IMR-90 (cell line): ENCODE measurements around the gene ASXL2. TPM values are rescaled to one million over a fixed set of nuclear protein-coding genes. Genes with fewer than 3 reads are reported as not detected.
A peak's percentile ranks its signal among the peaks of the same experiment; 100 is the strongest.
"Not testable (repeated sequence)": the region's sequence is repeated elsewhere in the genome, so short reads cannot be mapped to it uniquely, and the experiment has no call there.

Experiments used
- ATAC-seq: fragments of 200-7000 bp; cut with Tn5 transposase; 2 replicates; pipeline ENCODE4 v1.9.1; 2020; ENCODE audit warnings: low read depth, mild to moderate bottlenecking, moderate library complexity
- BruUV-seq: library from RNA; stranded (reverse); fragments of 400-500 nt; replicated peaks from 2 replicates; lab custom pipeline; 2021; lab: Mats Ljungman, UMichigan
- CTCF ChIA-PET: fragments of 300-600 bp; formaldehyde crosslinking; extraction: SDS; loops from one replicate; lab custom pipeline; 2021; ENCODE audit warnings: antibody characterized with exemption; lab: Yijun Ruan, JAX
- POLR2A ChIA-PET: fragments of 300-600 bp; sonication (Branson Sonifier 250); formaldehyde crosslinking; loops from one replicate; lab custom pipeline; 2022; ENCODE audit warnings: antibody characterized with exemption; ENCODE audit not compliant: unreplicated experiment; lab: Charles Lee
- DNase-seq: peaks from one replicate; pipeline ENCODE4 v3.0.0; 2013
- H2AFZ ChIP-seq: replicated peaks from 2 replicates; pipeline ENCODE3; 2013; ENCODE audit warnings: low read length, mild to moderate bottlenecking; ENCODE audit not compliant: poor library complexity
- H2AK5ac ChIP-seq: 2 replicates; pipeline ENCODE4 v1.6.1; 2013; ENCODE audit warnings: low read depth, low read length, inconsistent platforms
- H2AK9ac ChIP-seq: replicated peaks from 2 replicates; pipeline ENCODE3; 2013; ENCODE audit warnings: mild to moderate bottlenecking, low read depth, low read length, moderate library complexity; ENCODE audit not compliant: poor library complexity
- H2BK120ac ChIP-seq: 2 replicates; pipeline ENCODE4 v1.6.1; 2013; ENCODE audit warnings: low read depth, low read length, inconsistent platforms
- H2BK15ac ChIP-seq: 3 replicates; pipeline ENCODE4 v1.6.1; 2013; ENCODE audit warnings: low read depth, low read length, inconsistent platforms
- H2BK20ac ChIP-seq: 2 replicates; pipeline ENCODE4 v1.6.1; 2013; ENCODE audit warnings: low read depth, mild to moderate bottlenecking, inconsistent platforms, low read length, moderate library complexity
- H2BK5ac ChIP-seq: 2 replicates; pipeline ENCODE4 v1.6.1; 2013; ENCODE audit warnings: mild to moderate bottlenecking, low read depth, low read length, inconsistent platforms; ENCODE audit not compliant: poor library complexity, severe bottlenecking
- H3K14ac ChIP-seq: replicated peaks from 2 replicates; pipeline ENCODE4 v1.6.1; 2013; ENCODE audit warnings: low read depth, low read length, inconsistent platforms
- H3K18ac ChIP-seq: 2 replicates; pipeline ENCODE4 v1.6.1; 2013; ENCODE audit warnings: low read depth, low read length, control low read depth
- H3K23ac ChIP-seq: 2 replicates; pipeline ENCODE4 v1.6.1; 2013; ENCODE audit warnings: low read depth, low read length, inconsistent platforms
- H3K27ac ChIP-seq: 2 replicates; pipeline ENCODE4 v1.5.1; 2013; ENCODE audit warnings: mild to moderate bottlenecking, control low read depth, low read length; ENCODE audit not compliant: insufficient read depth
- H3K27me3 ChIP-seq: 2 replicates; pipeline ENCODE4 v1.6.1; 2013; ENCODE audit warnings: low read length; ENCODE audit not compliant: control insufficient read depth, insufficient read depth
- H3K36me3 ChIP-seq: 2 replicates; pipeline ENCODE4 v1.6.1; 2013; ENCODE audit warnings: low read length, mixed read lengths; ENCODE audit not compliant: control insufficient read depth, insufficient read depth
- H3K4ac ChIP-seq: 2 replicates; pipeline ENCODE4 v1.6.1; 2013; ENCODE audit warnings: low read depth, low read length, inconsistent platforms
- H3K4me1 ChIP-seq: 2 replicates; pipeline ENCODE4 v1.6.1; 2013; ENCODE audit warnings: low read length, mixed read lengths; ENCODE audit not compliant: control insufficient read depth, insufficient read depth
- H3K4me2 ChIP-seq: 2 replicates; pipeline ENCODE4 v1.6.1; 2013; ENCODE audit warnings: low read depth, mild to moderate bottlenecking, control low read depth, low read length, moderate library complexity
- H3K4me3 ChIP-seq: 2 replicates; pipeline ENCODE4 v1.5.1; 2013; ENCODE audit warnings: low read depth, mild to moderate bottlenecking, control low read depth, low read length, moderate library complexity; ENCODE audit not compliant: insufficient read depth
- H3K56ac ChIP-seq: 2 replicates; pipeline ENCODE4 v1.6.1; 2013; ENCODE audit warnings: low read length, inconsistent platforms; ENCODE audit not compliant: insufficient read depth; ENCODE audit errors: extremely low read depth
- H3K79me1 ChIP-seq, 2 experiments: 2 replicates each; pipeline ENCODE4 v1.6.1; 2013; ENCODE audit warnings: low read length in 2 of 2, inconsistent platforms in 1 of 2, low read depth in 1 of 2
- H3K9ac ChIP-seq: 2 replicates; pipeline ENCODE4 v1.6.1; 2013; ENCODE audit warnings: low read depth, low read length, control low read depth
- H3K9me1 ChIP-seq: 2 replicates; pipeline ENCODE4 v1.6.1; 2013; ENCODE audit warnings: low read length, inconsistent platforms; ENCODE audit not compliant: insufficient read depth
- H3K9me3 ChIP-seq: 2 replicates; pipeline ENCODE4 v1.6.1; 2013; ENCODE audit warnings: low read length; ENCODE audit not compliant: control insufficient read depth, insufficient read depth
- H4K20me1 ChIP-seq: 2 replicates; pipeline ENCODE4 v1.6.1; 2013; ENCODE audit warnings: low read length, inconsistent platforms; ENCODE audit not compliant: insufficient read depth
- H4K5ac ChIP-seq: 2 replicates; pipeline ENCODE4 v1.6.1; 2013; ENCODE audit warnings: mild to moderate bottlenecking, low read depth, low read length, control low read depth
- H4K8ac ChIP-seq, 2 experiments: 2 replicates each; pipeline ENCODE4 v1.6.1; 2013; ENCODE audit warnings: low read depth in 2 of 2, low read length in 2 of 2, control low read depth in 1 of 2, inconsistent platforms in 1 of 2
- H4K91ac ChIP-seq: 2 replicates; pipeline ENCODE4 v1.6.1; 2013; ENCODE audit warnings: low read depth, low read length, inconsistent platforms; ENCODE audit not compliant: insufficient read depth
- WGBS, 2 experiments: methylation state at CpG; one replicate each; pipeline versions ENCODE4 v1.1.5 to v1.1.7; 2013; ENCODE audit warnings: missing lambda C conversion rate in 2 of 2; ENCODE audit not compliant: insufficient read length in 1 of 2; ENCODE audit errors: extremely low coverage in 2 of 2; 5-methylcytosine and 5-hydroxymethylcytosine counted together
- dilution Hi-C: fragments of 300-500 bp; cut with HindIII; formaldehyde crosslinking; loops from one replicate; pipeline ENCODE4 v1.14.3; 2018; ENCODE audit warnings: low sequenced_read_pairs; ENCODE audit not compliant: unreplicated experiment
- in situ Hi-C: fragments of 300-500 bp; cut with MboI; formaldehyde crosslinking; loops from 3 replicates; pipeline ENCODE4 v1.14.3; 2019; ENCODE audit warnings: low sequenced_read_pairs, inconsistent platforms, mixed read lengths
- intact Hi-C: fragments of 100-400 bp; cut with micrococcal nuclease; formaldehyde crosslinking; loops from 2 replicates; pipeline ENCODE4 v1.10.0; 2022
- polyA plus RNA-seq, 3 experiments: library from polyadenylated mRNA; depleted of rRNA; stranded (reverse); fragments of >200 nt; gene quantifications; 2 replicates each; pipeline ENCODE4 v1.2.3, GENCODE V29; 2012; ENCODE audit warnings: low replicate concordance in 1 of 3
- total RNA-seq: library from RNA; depleted of rRNA; stranded (reverse); fragments of >200 nt; gene quantifications from 2 replicates; pipeline ENCODE4 v1.2.3, GENCODE V29; 2012

Gene ASXL2
- total and polyA plus RNA-seq, 2 of the 4 experiments (the other 2 are of a cell fraction) = 5.3 to 8.1 TPM

DNA sequence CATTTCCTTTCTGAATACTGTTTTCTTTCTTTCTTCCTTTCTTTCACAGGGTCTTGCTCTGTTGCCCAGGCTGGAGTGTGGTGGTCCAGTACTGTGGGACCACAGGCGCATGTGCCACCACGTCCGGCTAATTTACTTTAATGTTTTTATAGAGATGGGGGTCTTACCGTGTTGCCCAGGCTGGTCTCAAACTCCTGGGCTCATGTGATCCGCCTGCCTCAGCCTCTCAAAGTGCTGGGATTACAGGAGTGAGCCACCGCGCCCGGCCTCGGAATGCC, 35.3 kb upstream of the ASXL2 start:
- H3K4me3 ChIP-seq, H3K9me1 ChIP-seq, H3K4me2 ChIP-seq, H2BK5ac ChIP-seq, H4K5ac ChIP-seq, H3K36me3 ChIP-seq, BruUV-seq, H3K27me3 ChIP-seq, H3K9me3 ChIP-seq, in situ Hi-C loops, H2AK5ac ChIP-seq, H4K8ac ChIP-seq, CTCF ChIA-PET, H2AFZ ChIP-seq, POLR2A ChIA-PET, H2BK15ac ChIP-seq, H3K23ac ChIP-seq, DNase-seq, H3K79me1 ChIP-seq, H2BK20ac ChIP-seq, H3K4ac ChIP-seq, H4K91ac ChIP-seq, dilution Hi-C loops, ATAC-seq, intact Hi-C loops, H4K20me1 ChIP-seq, H3K14ac ChIP-seq, H3K56ac ChIP-seq, H3K18ac ChIP-seq, H3K4me1 ChIP-seq, H2AK9ac ChIP-seq, H2BK120ac ChIP-seq, H3K9ac ChIP-seq: not testable (repeated sequence)
- peak overlapping the region; percentile 2; the same call in 1 of the 2 replicates for H3K27ac ChIP-seq
- WGBS, 2 experiments = 100% methylated on average over 1 of the region's 9 CpGs; no CpG with 5 or more reads in 1 of the 2 experiments
